Type B pancreatic cell (in vitro differentiated cells): Measurements from ENCODE around the gene PRPF40B. TPM values are rescaled to one million over a fixed set of nuclear protein-coding genes. Genes with fewer than 3 reads are reported as not detected.

Experiments
- DNase-seq: peaks from one replicate; pipeline ENCODE4 v3.0.0; 2021; ENCODE audit warnings: mixed read lengths; ENCODE audit not compliant: unreplicated experiment; ENCODE audit errors: extremely low spot score
- H3K27ac Mint-ChIP-seq: 2 replicates; pipeline ENCODE4 v1.8.0; 2021; ENCODE audit warnings: mild to moderate bottlenecking, mixed read lengths
- H3K27me3 Mint-ChIP-seq: 2 replicates; pipeline ENCODE4 v1.8.0; 2021; ENCODE audit warnings: mixed read lengths
- H3K36me3 Mint-ChIP-seq: 2 replicates; pipeline ENCODE4 v1.8.0; 2021; ENCODE audit warnings: mixed read lengths
- H3K4me1 Mint-ChIP-seq: one replicate; pipeline ENCODE4 v1.8.0; 2021; ENCODE audit warnings: mixed read lengths; ENCODE audit not compliant: unreplicated experiment
- H3K4me3 Mint-ChIP-seq: 2 replicates; pipeline ENCODE4 v1.8.0; 2021; ENCODE audit warnings: mild to moderate bottlenecking, mixed read lengths
- H3K9me3 Mint-ChIP-seq: 2 replicates; pipeline ENCODE4 v1.8.0; 2021; ENCODE audit warnings: mixed read lengths
- total RNA-seq: library from RNA; stranded (reverse); gene quantifications from 2 replicates; pipeline ENCODE4 v1.2.1, GENCODE V29; 2021; ENCODE audit warnings: low replicate concordance
- TF ChIP-seq, protein P1 (sequence below): fragments of 200-600 bp; sonication (generic); conservative IDR thresholded peaks from 2 replicates; pipeline ENCODE4 v1.5.0; 2021; ENCODE audit warnings: antibody characterized with exemption, mild to moderate bottlenecking

The PRPF40B gene
- total RNA-seq, 1 donor from 2014 or later, result 35.4 TPM

DNA sequence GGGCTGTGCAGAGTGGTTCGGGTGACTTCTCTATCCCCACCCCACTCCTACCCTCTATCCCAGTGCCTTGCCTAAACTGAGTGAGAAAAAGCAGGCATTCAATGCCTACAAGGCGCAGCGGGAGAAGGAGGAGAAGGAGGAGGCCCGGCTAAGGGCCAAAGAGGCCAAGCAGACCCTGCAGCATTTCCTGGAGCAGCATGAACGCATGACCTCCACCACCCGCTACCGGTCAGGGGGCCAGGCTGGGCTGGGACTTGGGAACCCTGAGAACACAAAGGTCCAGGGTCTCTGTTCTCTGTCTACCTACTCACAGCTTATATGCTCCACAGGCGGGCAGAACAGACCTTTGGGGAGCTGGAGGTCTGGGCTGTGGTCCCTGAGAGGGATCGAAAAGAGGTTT, 11.7 kb downstream of the PRPF40B start:
- Mint-ChIP-seq H3K36me3 (peaks cover 20% of the 10 kb centered on the region), H3K9me3 (no peaks in the 10 kb centered on the region), H3K27ac (no peak overlapping the region), H3K27me3 (no peaks in the 10 kb centered on the region), H3K4me3 (no peak overlapping the region), H3K4me1 (peaks cover 15% of the 10 kb centered on the region)
- TF ChIP-seq, protein P1, sequence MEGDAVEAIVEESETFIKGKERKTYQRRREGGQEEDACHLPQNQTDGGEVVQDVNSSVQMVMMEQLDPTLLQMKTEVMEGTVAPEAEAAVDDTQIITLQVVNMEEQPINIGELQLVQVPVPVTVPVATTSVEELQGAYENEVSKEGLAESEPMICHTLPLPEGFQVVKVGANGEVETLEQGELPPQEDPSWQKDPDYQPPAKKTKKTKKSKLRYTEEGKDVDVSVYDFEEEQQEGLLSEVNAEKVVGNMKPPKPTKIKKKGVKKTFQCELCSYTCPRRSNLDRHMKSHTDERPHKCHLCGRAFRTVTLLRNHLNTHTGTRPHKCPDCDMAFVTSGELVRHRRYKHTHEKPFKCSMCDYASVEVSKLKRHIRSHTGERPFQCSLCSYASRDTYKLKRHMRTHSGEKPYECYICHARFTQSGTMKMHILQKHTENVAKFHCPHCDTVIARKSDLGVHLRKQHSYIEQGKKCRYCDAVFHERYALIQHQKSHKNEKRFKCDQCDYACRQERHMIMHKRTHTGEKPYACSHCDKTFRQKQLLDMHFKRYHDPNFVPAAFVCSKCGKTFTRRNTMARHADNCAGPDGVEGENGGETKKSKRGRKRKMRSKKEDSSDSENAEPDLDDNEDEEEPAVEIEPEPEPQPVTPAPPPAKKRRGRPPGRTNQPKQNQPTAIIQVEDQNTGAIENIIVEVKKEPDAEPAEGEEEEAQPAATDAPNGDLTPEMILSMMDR, result no peak
- no peak for DNase-seq

DNA sequence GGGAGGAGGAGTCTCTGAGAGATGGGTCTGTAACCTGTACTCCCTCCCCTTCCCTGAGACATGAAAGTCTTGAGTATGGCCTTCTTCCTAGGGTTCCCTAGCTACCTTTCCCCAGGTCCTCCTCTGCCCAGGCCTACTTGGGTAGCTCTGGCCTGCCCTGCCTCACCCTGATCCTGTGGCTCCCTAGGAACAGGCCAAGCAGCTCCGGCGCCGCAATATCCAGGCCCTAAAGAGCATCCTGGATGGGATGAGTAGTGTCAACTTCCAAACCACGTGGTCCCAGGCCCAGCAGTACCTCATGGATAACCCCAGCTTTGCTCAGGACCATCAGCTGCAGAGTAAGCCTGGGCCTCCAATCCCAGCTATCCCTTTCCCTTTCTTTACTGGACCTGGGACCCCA, 12.3 kb downstream of the PRPF40B start:
- TF ChIP-seq, protein P1, result no peak
- Mint-ChIP-seq H3K4me1 (peaks cover 15% of the 10 kb centered on the region), H3K27ac (no peak overlapping the region), H3K36me3 (peaks cover 24% of the 10 kb centered on the region), H3K4me3 (no peak overlapping the region), H3K27me3 (no peaks in the 10 kb centered on the region), H3K9me3 (no peaks in the 10 kb centered on the region)
- no peak for DNase-seq

DNA sequence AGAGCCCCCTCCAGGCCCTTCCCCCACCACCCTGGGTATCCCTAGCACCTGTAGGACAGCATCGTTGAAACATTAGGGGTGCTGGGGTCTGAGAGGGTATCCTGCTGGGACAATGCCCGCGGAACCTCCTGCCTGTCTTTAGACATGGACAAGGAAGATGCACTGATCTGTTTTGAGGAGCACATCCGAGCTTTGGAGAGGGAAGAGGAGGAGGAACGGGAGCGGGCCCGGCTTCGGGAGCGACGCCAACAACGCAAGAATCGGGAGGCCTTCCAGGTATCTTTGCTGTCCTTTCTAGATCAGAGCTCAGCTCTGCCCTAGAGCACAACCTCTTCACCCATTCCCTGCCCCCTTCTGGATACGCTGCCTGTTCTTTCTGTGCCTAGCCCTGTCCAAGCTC, 13.2 kb downstream of the PRPF40B start:
- peak overlapping the region; percentile 41 for H3K27ac Mint-ChIP-seq
- H3K4me1 Mint-ChIP-seq, result peaks cover 15% of the 10 kb centered on the region
- H3K9me3 Mint-ChIP-seq, result no peaks in the 10 kb centered on the region
- TF ChIP-seq, protein P1, result no peak
- H3K36me3 Mint-ChIP-seq, result peaks cover 24% of the 10 kb centered on the region
- H3K4me3 Mint-ChIP-seq, result no peak overlapping the region
- H3K27me3 Mint-ChIP-seq, result no peaks in the 10 kb centered on the region
- no peak for DNase-seq

DNA sequence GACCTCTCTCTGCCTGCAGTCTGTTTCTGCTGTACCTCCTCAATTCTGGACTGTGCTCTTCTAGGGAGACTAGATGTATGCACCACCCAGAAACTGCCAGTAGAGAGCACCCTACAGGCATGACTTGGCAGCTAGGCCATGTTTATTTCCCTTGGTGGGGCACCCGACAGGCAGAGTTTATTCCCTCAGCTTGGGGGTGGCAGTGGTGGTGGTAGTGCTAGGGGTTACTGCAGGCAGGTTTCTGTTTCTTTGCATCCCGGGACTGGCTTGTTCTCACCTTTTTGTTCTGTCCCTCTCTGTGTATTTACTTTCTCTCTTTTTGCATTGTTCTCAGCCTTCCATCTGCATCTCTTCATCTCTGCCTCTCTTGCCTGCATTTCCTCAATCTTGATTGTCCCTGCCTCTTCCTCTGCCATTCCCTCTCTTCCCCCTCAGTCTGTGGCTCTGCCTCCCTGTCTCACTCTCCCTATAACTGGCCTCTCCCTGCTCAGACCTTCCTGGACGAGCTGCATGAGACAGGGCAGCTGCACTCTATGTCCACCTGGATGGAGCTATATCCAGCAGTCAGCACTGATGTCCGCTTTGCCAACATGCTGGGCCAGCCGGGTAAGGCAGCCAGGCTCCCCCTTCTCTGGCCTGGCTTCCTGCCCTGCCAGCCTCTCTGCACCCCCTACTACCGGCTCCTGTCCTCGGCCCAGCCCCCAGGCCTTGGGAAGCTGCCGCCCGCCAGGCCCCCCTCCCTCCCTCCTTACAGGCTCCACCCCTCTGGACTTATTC, 13.8 kb downstream of the PRPF40B start:
- Mint-ChIP-seq H3K36me3 (peaks cover 19% of the 10 kb centered on the region), H3K4me3 (no peak overlapping the region), H3K9me3 (no peaks in the 10 kb centered on the region), H3K4me1 (peaks cover 15% of the 10 kb centered on the region), H3K27me3 (no peaks in the 10 kb centered on the region), H3K27ac (peak overlapping the region; percentile 41)
- TF ChIP-seq, protein P1, result peak; percentile 77
- DNase-seq, result no peak

DNA sequence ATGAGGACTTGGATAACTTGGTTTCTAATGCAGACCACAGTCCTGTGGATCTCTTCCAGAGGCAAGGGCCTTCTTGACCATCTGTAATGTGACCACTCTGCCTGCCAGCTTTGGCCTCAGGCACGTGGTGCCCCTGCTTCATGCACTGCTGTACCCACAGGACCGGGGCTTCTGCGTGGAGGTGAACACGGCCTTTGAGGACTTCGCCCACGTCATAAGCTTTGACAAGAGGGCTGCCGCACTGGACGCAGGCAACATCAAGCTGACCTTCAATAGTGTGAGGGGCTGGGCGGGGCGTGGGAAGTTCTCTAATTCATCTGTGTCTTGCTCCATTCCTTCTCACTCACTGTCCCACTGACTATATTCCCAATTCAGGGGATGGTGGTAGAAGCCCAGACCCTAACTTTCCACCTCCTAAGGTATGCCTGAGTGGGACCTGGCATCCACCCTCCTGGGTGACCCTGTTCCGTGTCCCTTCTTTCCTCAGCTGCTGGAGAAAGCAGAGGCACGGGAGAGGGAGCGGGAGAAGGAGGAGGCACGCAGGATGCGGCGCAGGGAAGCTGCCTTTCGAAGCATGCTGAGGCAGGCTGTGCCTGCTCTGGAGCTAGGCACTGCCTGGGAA, 18.5 kb downstream of the PRPF40B start:
- no peak overlapping the region for H3K27ac Mint-ChIP-seq
- no peak overlapping the region for H3K4me3 Mint-ChIP-seq
- H3K27me3 Mint-ChIP-seq, result no peaks in the 10 kb centered on the region
- TF ChIP-seq, protein P1, result no peak
- H3K36me3 Mint-ChIP-seq, result peaks cover 18% of the 10 kb centered on the region
- peaks cover 17% of the 10 kb centered on the region for H3K4me1 Mint-ChIP-seq
- no peaks in the 10 kb centered on the region for H3K9me3 Mint-ChIP-seq
- no peak for DNase-seq
